Measurements from ENCODE around the gene PLA2G1B.

Gene PLA2G1B

DNA sequence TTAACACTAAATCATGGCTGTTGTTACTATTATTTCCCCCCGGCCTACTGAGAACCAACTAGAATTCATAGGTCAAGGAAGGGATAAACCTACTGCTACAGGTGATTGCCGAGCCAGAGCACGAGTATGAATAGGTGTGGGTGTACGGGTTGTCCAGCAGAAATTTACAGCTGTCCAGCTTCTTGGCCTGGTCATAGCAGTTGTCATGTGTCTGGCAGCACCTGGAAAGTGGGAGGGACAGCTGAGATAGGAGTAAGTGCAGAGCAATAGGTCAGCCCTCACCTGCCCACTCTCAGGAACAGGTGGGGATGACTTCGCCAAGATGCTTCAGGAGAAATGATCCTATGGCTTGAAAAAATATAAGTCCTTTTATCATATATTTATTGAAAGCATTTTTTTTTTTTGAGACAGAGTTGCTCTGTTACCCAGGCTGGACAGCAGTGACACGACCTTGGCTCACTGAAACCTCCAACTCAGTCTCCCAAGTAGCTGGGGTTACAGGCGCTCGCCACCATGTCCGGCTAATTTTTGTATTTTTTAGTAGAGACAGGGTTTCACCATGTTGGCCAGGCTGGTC is 2.6 kb downstream of the PLA2G1B start:
- DNase-seq (ENCODE audit: low read depth in 1 of 2, low spot score in 1 of 2): no peak
- TF ChIP-seq CTCF (IDR thresholded peaks at IDR 0.05; ENCODE audit: insufficient read depth, low read length) (no peak), SPI1 (IDR thresholded peaks at IDR 0.05; ENCODE audit: borderline replicate concordance, low read depth) (no peak), POLR2AphosphoS5 (IDR thresholded peaks at IDR 0.05; ENCODE audit: low read depth) (no peak), GABPA (IDR thresholded peaks at IDR 0.05; ENCODE audit: low read depth) (no peak)
- TF ChIP-seq, protein P1, sequence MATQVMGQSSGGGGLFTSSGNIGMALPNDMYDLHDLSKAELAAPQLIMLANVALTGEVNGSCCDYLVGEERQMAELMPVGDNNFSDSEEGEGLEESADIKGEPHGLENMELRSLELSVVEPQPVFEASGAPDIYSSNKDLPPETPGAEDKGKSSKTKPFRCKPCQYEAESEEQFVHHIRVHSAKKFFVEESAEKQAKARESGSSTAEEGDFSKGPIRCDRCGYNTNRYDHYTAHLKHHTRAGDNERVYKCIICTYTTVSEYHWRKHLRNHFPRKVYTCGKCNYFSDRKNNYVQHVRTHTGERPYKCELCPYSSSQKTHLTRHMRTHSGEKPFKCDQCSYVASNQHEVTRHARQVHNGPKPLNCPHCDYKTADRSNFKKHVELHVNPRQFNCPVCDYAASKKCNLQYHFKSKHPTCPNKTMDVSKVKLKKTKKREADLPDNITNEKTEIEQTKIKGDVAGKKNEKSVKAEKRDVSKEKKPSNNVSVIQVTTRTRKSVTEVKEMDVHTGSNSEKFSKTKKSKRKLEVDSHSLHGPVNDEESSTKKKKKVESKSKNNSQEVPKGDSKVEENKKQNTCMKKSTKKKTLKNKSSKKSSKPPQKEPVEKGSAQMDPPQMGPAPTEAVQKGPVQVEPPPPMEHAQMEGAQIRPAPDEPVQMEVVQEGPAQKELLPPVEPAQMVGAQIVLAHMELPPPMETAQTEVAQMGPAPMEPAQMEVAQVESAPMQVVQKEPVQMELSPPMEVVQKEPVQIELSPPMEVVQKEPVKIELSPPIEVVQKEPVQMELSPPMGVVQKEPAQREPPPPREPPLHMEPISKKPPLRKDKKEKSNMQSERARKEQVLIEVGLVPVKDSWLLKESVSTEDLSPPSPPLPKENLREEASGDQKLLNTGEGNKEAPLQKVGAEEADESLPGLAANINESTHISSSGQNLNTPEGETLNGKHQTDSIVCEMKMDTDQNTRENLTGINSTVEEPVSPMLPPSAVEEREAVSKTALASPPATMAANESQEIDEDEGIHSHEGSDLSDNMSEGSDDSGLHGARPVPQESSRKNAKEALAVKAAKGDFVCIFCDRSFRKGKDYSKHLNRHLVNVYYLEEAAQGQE (IDR thresholded peaks at IDR 0.05; ENCODE audit: insufficient replicate concordance, low read depth): no peak
- H3K27ac ChIP-seq (replicated peaks): no peak overlapping the region
- no peak overlapping the region for H3K4me3 ChIP-seq (replicated peaks; ENCODE audit: insufficient read depth, low read length)
- H3K27me3 ChIP-seq (ENCODE audit: insufficient read depth, poor library complexity, severe bottlenecking): no peaks in the 10 kb centered on the region

- no peak for DNase-seq (ENCODE audit: low read depth in 1 of 2, low spot score in 1 of 2)
- Histone ChIP-seq H3K4me3 (replicated peaks; ENCODE audit: insufficient read depth, low read length) (no peak overlapping the region), H3K27ac (replicated peaks) (no peak overlapping the region), H3K27me3 (ENCODE audit: insufficient read depth, poor library complexity, severe bottlenecking) (no peaks in the 10 kb centered on the region)
- TF ChIP-seq SPI1 (IDR thresholded peaks at IDR 0.05; ENCODE audit: borderline replicate concordance, low read depth) (no peak), POLR2AphosphoS5 (IDR thresholded peaks at IDR 0.05; ENCODE audit: low read depth) (no peak), CTCF (IDR thresholded peaks at IDR 0.05; ENCODE audit: insufficient read depth, low read length) (no peak), GABPA (IDR thresholded peaks at IDR 0.05; ENCODE audit: low read depth) (no peak)
- TF ChIP-seq, protein P1 (IDR thresholded peaks at IDR 0.05; ENCODE audit: insufficient replicate concordance, low read depth): no peak
Measured at GRCh38 chr12:120323772-120324171, 3.8 kb downstream of the PLA2G1B start.

DNA sequence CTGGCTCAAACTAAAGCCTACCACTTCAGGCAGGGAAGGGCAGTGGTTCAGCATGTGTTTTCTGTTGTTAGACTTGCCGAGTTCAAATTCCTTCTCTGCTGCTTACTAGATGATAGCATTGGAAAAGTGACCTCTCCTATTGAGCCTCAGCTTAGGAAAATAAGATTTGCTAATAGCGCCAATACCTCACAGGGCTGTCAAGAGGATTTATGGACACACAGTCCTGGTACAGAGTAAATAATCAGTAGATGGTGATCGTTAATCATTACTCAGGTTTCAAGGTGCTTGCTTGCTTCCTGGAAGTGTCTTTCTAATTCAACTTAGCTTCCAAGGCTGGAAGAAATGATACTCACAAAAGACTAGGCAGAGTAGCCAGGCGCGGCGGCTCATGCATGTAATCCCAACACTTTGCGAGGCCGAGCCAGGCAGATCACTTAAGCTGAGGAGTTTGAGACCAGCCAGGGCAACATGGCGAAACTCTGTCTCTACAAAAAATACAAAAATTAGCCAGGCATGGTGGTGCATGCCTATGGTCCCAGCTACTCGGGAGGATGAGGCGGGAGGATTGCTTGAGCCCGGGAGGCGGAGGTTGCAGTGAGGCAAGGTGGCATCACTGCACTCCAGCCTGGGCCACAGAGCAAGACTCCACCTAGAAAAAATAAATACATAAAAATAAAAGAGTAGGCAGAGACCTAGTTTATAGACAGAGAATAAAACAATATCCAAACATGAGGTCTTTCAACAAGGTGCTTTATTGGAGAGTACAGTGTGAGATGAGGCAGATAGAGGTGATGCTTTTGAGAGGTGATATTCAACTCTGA is 6.0 kb downstream of the PLA2G1B start:
- no peak overlapping the region for H3K4me3 ChIP-seq (replicated peaks; ENCODE audit: insufficient read depth, low read length)
- no peak overlapping the region for H3K27ac ChIP-seq (replicated peaks)
- no peaks in the 10 kb centered on the region for H3K27me3 ChIP-seq (ENCODE audit: insufficient read depth, poor library complexity, severe bottlenecking)
- DNase-seq (ENCODE audit: low read depth in 1 of 2, low spot score in 1 of 2): no peak
- TF ChIP-seq GABPA (IDR thresholded peaks at IDR 0.05; ENCODE audit: low read depth) (no peak), SPI1 (IDR thresholded peaks at IDR 0.05; ENCODE audit: borderline replicate concordance, low read depth) (no peak), POLR2AphosphoS5 (IDR thresholded peaks at IDR 0.05; ENCODE audit: low read depth) (no peak), CTCF (IDR thresholded peaks at IDR 0.05; ENCODE audit: insufficient read depth, low read length) (no peak)
- TF ChIP-seq, protein P1 (IDR thresholded peaks at IDR 0.05; ENCODE audit: insufficient replicate concordance, low read depth): no peak
